Neuronal stem cell (in vitro differentiated cells): Measurements from ENCODE around the gene IQGAP3.

ENCODE experiments used
- DNase-seq: peaks from one replicate; pipeline ENCODE4 v3.0.0-alpha.2; 2013; ENCODE audit warnings: low spot score
- H2AFZ ChIP-seq: one replicate; pipeline ENCODE4 v1.6.1; 2013; ENCODE audit warnings: mild to moderate bottlenecking, low read length, inconsistent platforms
- H2AK5ac ChIP-seq: 2 replicates; pipeline ENCODE4 v1.6.1; 2013; ENCODE audit warnings: low read depth, mild to moderate bottlenecking, inconsistent platforms, low read length, moderate library complexity, mixed read lengths
- H2BK120ac ChIP-seq: 2 replicates; pipeline ENCODE4 v1.6.1; 2013; ENCODE audit warnings: low read depth, mild to moderate bottlenecking, inconsistent platforms, low read length, moderate library complexity, mixed read lengths
- H2BK12ac ChIP-seq: one replicate; pipeline ENCODE4 v1.6.1; 2013; ENCODE audit warnings: low read length, inconsistent platforms
- H2BK15ac ChIP-seq: 2 replicates; pipeline ENCODE4 v1.6.1; 2013; ENCODE audit warnings: mild to moderate bottlenecking, low read length, inconsistent platforms, mixed read lengths
- H2BK5ac ChIP-seq: one replicate; pipeline ENCODE4 v1.6.1; 2013; ENCODE audit warnings: inconsistent platforms, mild to moderate bottlenecking, low read length, moderate library complexity
- H3K14ac ChIP-seq: one replicate; pipeline ENCODE4 v1.6.1; 2013; ENCODE audit warnings: low read length, inconsistent platforms
- H3K18ac ChIP-seq: 2 replicates; pipeline ENCODE4 v1.6.1; 2013; ENCODE audit warnings: low read length, inconsistent platforms
- H3K23ac ChIP-seq: 2 replicates; pipeline ENCODE4 v1.6.1; 2013; ENCODE audit warnings: low read depth, mild to moderate bottlenecking, mixed read lengths, low read length, inconsistent platforms; ENCODE audit not compliant: poor library complexity
- H3K27ac ChIP-seq: replicated peaks from 3 replicates; pipeline ENCODE4 v1.5.1; 2013; ENCODE audit warnings: low read length, inconsistent platforms
- H3K27me3 ChIP-seq, 3 experiments: 2 replicates each; pipeline ENCODE4 v1.6.1; 2013; ENCODE audit warnings: low read length in 3 of 3, mild to moderate bottlenecking in 2 of 3, inconsistent platforms in 1 of 3, low read depth in 1 of 3, mixed read lengths in 1 of 3, moderate library complexity in 1 of 3; ENCODE audit not compliant: control insufficient read depth in 3 of 3, insufficient read depth in 3 of 3
- H3K36me3 ChIP-seq, 2 donors: replicated peaks in 1 of 2; 2 replicates each; pipeline ENCODE4 v1.6.1; 2013; ENCODE audit warnings: low read length in 2 of 2; ENCODE audit not compliant: control insufficient read depth in 2 of 2, insufficient read depth in 2 of 2
- H3K4ac ChIP-seq: 2 replicates; pipeline ENCODE4 v1.6.1; 2013; ENCODE audit warnings: inconsistent platforms, mild to moderate bottlenecking, low read length, moderate library complexity
- H3K4me1 ChIP-seq, 2 donors: 1 replicate in 1 of 2; 2 replicates in 1 of 2; pipeline ENCODE4 v1.6.1; 2013; ENCODE audit warnings: low read length in 2 of 2, low read depth in 1 of 2; ENCODE audit not compliant: control insufficient read depth in 2 of 2, insufficient read depth in 1 of 2
- H3K4me2 ChIP-seq: one replicate; pipeline ENCODE4 v1.6.1; 2013; ENCODE audit warnings: mild to moderate bottlenecking, low read length, inconsistent platforms; ENCODE audit not compliant: insufficient read depth, poor library complexity, severe bottlenecking
- H3K4me3 ChIP-seq, 2 donors: 2 replicates each; pipeline ENCODE4 v1.5.1; 2013; ENCODE audit warnings: low read length in 2 of 2, mild to moderate bottlenecking in 2 of 2, inconsistent platforms in 1 of 2, moderate library complexity in 1 of 2
- H3K79me1 ChIP-seq: one replicate; pipeline ENCODE4 v1.6.1; 2013; ENCODE audit warnings: low read depth, mild to moderate bottlenecking, inconsistent platforms, low read length, moderate library complexity
- H3K9ac ChIP-seq: one replicate; pipeline ENCODE4 v1.6.1; 2013; ENCODE audit warnings: mild to moderate bottlenecking, low read depth, low read length, inconsistent platforms; ENCODE audit not compliant: poor library complexity
- H3K9me3 ChIP-seq, 2 donors: replicated peaks in 1 of 2; 2 replicates each; pipeline versions ENCODE3 to v1.6.1; 2013; ENCODE audit warnings: low read length in 2 of 2, mild to moderate bottlenecking in 2 of 2, inconsistent platforms in 1 of 2, low read depth in 1 of 2, mixed read lengths in 1 of 2, moderate library complexity in 1 of 2; ENCODE audit not compliant: control insufficient read depth in 2 of 2, insufficient read depth in 1 of 2
- H4K8ac ChIP-seq: one replicate; pipeline ENCODE4 v1.6.1; 2013; ENCODE audit warnings: low read depth, mild to moderate bottlenecking, inconsistent platforms, low read length, moderate library complexity
- H4K91ac ChIP-seq: one replicate; pipeline ENCODE4 v1.6.1; 2013; ENCODE audit warnings: low read length, low read depth, mild to moderate bottlenecking, inconsistent platforms; ENCODE audit not compliant: poor library complexity
- whole genome bisulfite sequencing, 2 donors: extraction: QIAGEN DNeasy Blood & Tissue Kit; methylation state at CpG; one replicate each; pipeline ENCODE4 v1.1.7; 2013; ENCODE audit warnings: missing lambda C conversion rate in 2 of 2, mixed read lengths in 1 of 2; ENCODE audit not compliant: insufficient read length in 2 of 2, insufficient replicate concordance in 1 of 2; ENCODE audit errors: extremely low coverage in 2 of 2; 5-methylcytosine and 5-hydroxymethylcytosine counted together

The IQGAP3 gene

DNA sequence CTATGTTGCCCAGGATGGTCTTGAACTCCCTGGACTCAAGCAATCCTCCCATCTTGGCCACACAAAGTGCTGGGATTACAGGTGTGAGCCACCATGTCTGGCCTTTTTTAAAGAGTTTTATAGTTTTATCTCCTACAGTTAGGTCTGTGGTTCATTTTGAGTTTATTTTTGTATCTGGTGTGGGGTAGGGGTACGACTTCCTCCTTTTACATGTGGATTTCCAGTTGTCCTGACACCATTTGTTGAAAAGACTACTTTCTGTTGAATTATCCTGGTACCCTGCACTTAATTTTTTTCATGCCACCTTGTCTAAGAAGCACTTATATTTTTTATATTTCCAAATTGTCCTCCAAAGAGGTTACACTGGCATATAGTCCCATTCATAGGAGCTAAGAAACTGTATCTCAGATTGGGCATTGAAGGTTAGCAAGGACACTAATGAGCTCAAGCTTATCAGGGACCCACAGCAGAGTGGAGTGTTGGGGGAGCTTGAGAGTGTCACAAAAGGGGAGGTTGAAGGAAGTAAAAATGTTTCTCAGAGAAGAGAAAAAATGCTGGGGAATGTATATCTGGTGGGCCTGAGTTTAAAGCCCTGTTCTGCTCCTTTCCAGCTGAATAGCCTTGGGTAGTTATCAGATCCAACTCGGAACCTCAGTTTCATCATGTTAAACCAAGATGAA is 48.4 kb downstream of the IQGAP3 start:
- no peak overlapping the region for H3K14ac ChIP-seq
- H3K27ac ChIP-seq = no peak overlapping the region
- no peak overlapping the region for H2BK12ac ChIP-seq
- no peak overlapping the region for H3K4me2 ChIP-seq
- H2BK5ac ChIP-seq = no peak overlapping the region
- H2BK15ac ChIP-seq = no peak overlapping the region
- no peak overlapping the region for H2AFZ ChIP-seq
- H3K27me3 ChIP-seq = no peaks in the 10 kb centered on the region
- WGBS, 2 donors = no CpG with 5 or more reads among the region's 2 CpGs
- H3K23ac ChIP-seq = no peak overlapping the region
- no peak for DNase-seq
- no peak overlapping the region for H3K9ac ChIP-seq
- no peak overlapping the region for H2AK5ac ChIP-seq
- H3K4me3 ChIP-seq = no peak overlapping the region
- peaks cover 23 to 47% of the 10 kb centered on the region in 2 donors for H3K36me3 ChIP-seq
- H2BK120ac ChIP-seq = no peak overlapping the region
- H3K4me1 ChIP-seq = no peaks in the 10 kb centered on the region
- H3K79me1 ChIP-seq = peaks cover 2% of the 10 kb centered on the region
- H4K8ac ChIP-seq = no peak overlapping the region
- no peak overlapping the region for H3K4ac ChIP-seq
- no peak overlapping the region for H4K91ac ChIP-seq
- H3K18ac ChIP-seq = no peak overlapping the region
- peaks cover 0 to 3% of the 10 kb centered on the region in 2 donors for H3K9me3 ChIP-seq

GRCh38 chr1:156522443-156522970 is 49.9 kb downstream of the IQGAP3 start:
- Histone ChIP-seq H3K14ac (no peak overlapping the region), H3K27ac (no peak overlapping the region), H4K8ac (no peak overlapping the region), H2BK5ac (no peak overlapping the region), H3K23ac (no peak overlapping the region), H3K36me3 (peaks cover 13 to 33% of the 10 kb centered on the region in 2 donors), H3K4me3 (no peak overlapping the region), H3K9me3 (no peaks in the 10 kb centered on the region), H3K4ac (no peak overlapping the region), H2BK120ac (no peak overlapping the region), H2BK12ac (no peak overlapping the region), H3K27me3 (peaks cover 0 to 5% (median 0%) of the 10 kb centered on the region in 3 experiments), H2AK5ac (no peak overlapping the region), H2BK15ac (no peak overlapping the region), H2AFZ (no peak overlapping the region), H3K4me1 (no peaks in the 10 kb centered on the region), H3K18ac (no peak overlapping the region), H3K79me1 (peaks cover 2% of the 10 kb centered on the region), H3K4me2 (no peak overlapping the region), H4K91ac (no peak overlapping the region), H3K9ac (no peak overlapping the region)
- no peak for DNase-seq

GRCh38 chr1:156517748-156518147 is 54.6 kb downstream of the IQGAP3 start:
- no peak overlapping the region for H3K4ac ChIP-seq
- H3K79me1 ChIP-seq = no peaks in the 10 kb centered on the region
- H2BK15ac ChIP-seq = no peak overlapping the region
- peaks cover 0 to 18% (median 0%) of the 10 kb centered on the region in 3 experiments for H3K27me3 ChIP-seq
- H2BK12ac ChIP-seq = no peak overlapping the region
- no peak overlapping the region for H3K27ac ChIP-seq
- no peaks in the 10 kb centered on the region for H3K4me1 ChIP-seq
- no peak overlapping the region for H3K23ac ChIP-seq
- no peak overlapping the region for H2BK5ac ChIP-seq
- no CpG with 5 or more reads among the region's 4 CpGs for WGBS, 2 donors
- H3K36me3 ChIP-seq = no peaks in the 10 kb centered on the region
- H3K4me3 ChIP-seq = no peak overlapping the region
- no peak overlapping the region for H3K4me2 ChIP-seq
- H4K8ac ChIP-seq = no peak overlapping the region
- H4K91ac ChIP-seq = no peak overlapping the region
- H3K9me3 ChIP-seq = no peaks in the 10 kb centered on the region
- H2BK120ac ChIP-seq = no peak overlapping the region
- H3K18ac ChIP-seq = no peak overlapping the region
- no peak overlapping the region for H3K9ac ChIP-seq
- H2AFZ ChIP-seq = no peak overlapping the region
- no peak for DNase-seq
- H3K14ac ChIP-seq = no peak overlapping the region
- no peak overlapping the region for H2AK5ac ChIP-seq

GRCh38 chr1:156516821-156517220 is 55.5 kb downstream of the IQGAP3 start:
- DNase-seq = no peak
- H3K18ac ChIP-seq = no peak overlapping the region

More at GRCh38 chr1:156516821-156517220, 55.5 kb downstream of the IQGAP3 start:
- H2BK12ac ChIP-seq = no peak overlapping the region
- no peak overlapping the region for H3K23ac ChIP-seq
- no peak overlapping the region for H2BK5ac ChIP-seq
- H3K4me3 ChIP-seq = no peak overlapping the region
- no peak overlapping the region for H2BK15ac ChIP-seq
- H3K36me3 ChIP-seq = no peaks in the 10 kb centered on the region
- no peak overlapping the region for H3K4me2 ChIP-seq
- H3K9ac ChIP-seq = no peak overlapping the region
- H3K4ac ChIP-seq = no peak overlapping the region
- no peak overlapping the region for H2BK120ac ChIP-seq
- WGBS, 2 donors = no CpG with 5 or more reads among the region's 4 CpGs
- H4K8ac ChIP-seq = no peak overlapping the region
- no peaks in the 10 kb centered on the region for H3K9me3 ChIP-seq
- no peak overlapping the region for H2AK5ac ChIP-seq
- no peak overlapping the region for H3K14ac ChIP-seq
- no peak overlapping the region for H2AFZ ChIP-seq
- H3K4me1 ChIP-seq = no peaks in the 10 kb centered on the region
- H3K27ac ChIP-seq = no peak overlapping the region
- H3K27me3 ChIP-seq = peaks cover 0 to 25% (median 0%) of the 10 kb centered on the region in 3 experiments
- no peaks in the 10 kb centered on the region for H3K79me1 ChIP-seq
- H4K91ac ChIP-seq = no peak overlapping the region
